GOT3 (cell line): Measurements from ENCODE around the gene FGF4.

Experiments
- DNase-seq: peaks from one replicate; lab custom pipeline; 2025; ENCODE audit warnings: mixed read lengths; lab: John Stamatoyannopoulos, UW

FGF4 gene

DNA sequence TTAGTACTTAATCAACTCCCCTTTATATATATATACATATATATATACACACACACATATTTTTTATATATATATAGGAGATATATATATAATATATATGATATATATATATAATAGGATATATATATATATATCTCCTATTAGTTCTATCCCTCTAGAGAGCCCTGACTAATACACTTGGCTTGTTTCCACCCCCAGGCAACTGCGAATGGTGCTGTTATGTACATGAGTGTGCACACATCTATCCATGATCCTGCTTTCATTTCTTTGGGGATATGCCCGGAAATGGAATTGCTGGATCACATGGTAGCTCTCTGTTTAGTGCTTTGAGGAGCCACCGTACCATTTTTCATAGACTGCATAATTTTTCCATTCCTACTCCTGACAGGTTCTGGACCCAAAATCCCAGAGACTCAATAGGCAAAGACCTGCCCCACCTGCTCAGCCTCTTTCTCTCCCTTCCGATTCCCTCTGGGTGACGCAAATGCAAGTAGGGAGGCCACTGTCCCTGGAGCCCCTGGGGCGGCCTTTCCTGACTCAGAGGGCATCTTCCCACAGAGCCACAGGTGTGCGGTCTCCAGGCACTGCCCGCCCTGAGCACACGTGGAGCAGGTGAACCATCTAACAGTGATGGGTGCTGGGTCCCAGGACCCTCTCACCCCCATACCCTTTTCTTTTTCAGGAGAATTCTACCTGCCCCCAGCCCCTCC, 32.1 kb upstream of the FGF4 start:
- no peak for DNase-seq

DNA sequence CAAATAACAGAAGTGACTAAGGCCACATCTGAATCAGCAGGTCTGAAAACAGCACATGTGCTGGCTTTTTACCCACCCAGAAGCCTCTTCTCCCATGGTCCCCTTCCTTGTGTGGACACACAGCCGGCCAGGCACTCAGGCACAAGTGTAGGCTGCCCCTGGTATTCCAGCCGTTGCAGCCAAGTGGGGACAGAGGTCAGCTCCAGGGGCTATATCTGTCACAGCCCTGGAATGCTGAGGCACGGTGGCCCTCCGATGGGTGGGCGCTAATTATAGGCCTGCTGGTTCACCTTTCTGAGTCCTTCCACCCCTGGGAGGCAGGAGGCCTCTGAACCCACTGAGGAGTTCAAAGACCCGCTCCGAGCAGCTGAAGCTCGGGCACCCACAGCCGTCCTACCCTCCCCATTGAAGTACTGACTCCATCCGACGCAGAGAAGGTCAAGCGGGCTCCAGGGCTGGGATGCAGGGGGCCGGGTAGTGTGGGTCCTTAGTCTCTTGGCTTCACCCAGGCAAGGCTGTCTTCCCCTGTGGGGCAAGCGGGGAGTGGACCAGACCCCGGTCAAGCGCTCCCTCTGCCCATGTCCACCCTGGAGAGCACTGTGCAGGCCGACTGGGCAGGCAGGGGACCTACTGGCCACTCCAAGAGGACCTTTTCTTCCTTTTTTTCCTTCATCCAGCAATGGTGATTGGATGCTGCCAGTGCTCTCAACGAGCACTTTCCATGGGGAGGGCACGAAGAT, 29.8 kb upstream of the FGF4 start:
- no peak for DNase-seq

- DNase-seq: no peak
These were observed 28.6 kb upstream of the FGF4 start for GRCh38 chr11:69803604-69804218.

DNA sequence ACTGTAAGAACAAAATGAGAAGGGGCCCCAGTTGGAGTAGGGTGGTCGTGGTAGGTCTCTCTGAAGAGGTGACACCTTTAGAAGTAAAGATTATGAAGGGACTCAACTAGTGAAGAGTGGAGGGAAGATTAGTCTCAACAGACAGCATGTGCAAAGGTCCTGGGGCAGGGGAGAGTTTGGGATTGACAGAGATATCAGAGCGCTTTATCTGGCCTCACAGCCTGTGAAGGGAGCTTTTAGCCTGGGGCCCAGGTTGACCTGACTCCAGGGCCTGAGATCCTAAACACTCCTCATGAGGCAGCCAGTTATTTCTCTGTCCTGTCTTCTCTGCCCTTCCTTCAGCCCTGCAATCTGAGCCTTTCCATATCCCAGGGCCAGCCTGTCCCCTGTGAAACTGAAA, 27.9 kb upstream of the FGF4 start:
- DNase-seq: no peak

DNA sequence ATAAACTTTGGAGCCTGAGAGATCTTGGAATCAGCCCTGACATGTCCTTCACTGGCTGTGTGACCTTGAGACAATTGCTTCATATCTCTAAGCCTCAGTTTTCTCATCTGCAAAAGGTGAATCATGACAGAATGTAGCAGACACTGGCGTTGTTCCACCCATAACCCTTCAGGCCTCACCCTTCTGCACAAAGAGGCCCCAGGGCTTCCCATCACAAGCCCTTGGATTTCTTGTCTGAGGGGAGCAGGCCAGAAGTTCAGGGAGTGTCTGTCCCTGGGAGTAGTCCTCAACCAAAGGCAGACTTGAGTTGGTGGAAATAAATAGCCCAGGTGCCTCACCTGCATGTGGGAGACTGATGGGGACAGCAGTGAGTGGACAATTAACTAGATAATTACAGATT, 27.4 kb upstream of the FGF4 start:
- no peak for DNase-seq

GRCh38 chr11:69801513-69802335, 26.6 kb upstream of the FGF4 start:
- DNase-seq: no peak

GRCh38 chr11:69800278-69800677, 25.1 kb upstream of the FGF4 start:
- no peak for DNase-seq

DNA sequence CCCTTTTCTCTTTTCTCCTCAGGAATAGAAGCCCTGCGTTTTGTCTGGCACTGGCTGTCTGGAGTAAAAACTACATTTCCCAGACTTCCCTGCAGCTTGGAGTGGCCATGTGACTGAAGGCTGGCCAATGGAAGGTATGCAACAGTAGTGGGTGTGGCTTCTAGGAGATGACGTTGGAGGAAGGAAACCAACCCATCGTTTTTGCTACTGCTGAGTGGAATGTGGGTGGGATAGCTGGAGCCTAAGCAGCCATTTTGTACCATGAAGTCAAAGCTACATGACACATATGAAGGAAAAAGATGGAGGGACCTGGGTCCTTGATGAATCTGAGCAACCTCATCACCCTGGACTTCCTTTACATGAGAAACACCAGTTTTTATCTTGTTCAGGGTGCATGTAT, 24.4 kb upstream of the FGF4 start:
- no peak for DNase-seq

DNA sequence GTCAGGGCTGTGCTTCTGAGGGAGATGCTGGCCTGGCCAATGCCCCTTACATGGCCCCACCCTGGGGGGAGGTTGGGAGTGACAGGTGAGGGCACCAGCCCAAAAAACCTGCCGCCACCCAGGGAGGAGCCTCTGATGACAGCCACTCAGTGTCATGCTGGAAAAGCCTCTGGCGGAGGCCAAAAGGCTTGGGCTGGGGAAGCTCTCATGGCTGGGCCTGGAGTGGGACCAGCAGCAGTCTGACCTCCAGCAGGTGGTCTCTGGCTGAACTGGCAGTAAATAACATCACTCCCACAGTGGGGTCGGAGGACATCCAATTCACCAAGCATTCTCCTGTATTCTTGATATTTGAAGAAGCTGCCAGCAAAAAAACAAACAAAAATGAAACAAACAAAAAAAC, 24.0 kb upstream of the FGF4 start:
- DNase-seq: no peak

DNA sequence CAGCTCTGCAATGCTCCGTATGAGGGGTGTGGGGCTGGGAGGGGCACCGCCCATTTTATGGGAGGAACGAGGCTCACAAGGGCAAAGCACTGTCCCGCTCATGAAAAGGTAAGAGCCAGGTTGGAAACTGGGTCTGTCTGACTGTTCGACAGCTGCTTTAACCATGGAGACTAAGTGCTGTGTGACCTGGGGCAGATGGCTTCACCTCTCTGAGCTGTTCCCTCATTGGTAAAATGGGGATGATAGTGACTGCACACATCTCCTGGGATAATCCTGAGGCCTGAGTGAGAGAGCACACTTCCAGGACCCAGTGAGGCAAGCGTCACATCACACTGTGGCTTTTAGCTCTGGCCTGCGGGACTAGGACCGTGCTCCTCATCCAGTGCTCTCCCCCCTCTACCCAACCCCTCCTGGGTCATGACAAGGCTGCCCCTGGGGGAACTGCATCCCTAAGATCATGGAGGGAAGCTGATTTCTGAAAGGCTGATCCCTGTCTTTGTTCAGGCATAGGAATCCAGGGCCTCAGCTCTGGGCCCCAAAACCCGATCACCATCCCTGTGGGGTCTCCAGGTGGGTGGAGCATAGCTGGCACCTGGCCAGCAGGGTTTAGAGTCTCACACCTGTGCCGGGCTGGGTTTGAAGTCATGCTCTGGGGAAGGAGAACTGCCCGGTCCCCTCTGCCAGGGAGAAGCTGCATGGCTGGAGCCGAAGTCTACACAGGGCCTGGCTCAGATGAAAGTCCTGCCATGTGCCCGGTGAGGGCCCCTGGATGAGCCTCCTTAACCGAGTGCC, 22.8 kb upstream of the FGF4 start:
- no peak for DNase-seq

DNA sequence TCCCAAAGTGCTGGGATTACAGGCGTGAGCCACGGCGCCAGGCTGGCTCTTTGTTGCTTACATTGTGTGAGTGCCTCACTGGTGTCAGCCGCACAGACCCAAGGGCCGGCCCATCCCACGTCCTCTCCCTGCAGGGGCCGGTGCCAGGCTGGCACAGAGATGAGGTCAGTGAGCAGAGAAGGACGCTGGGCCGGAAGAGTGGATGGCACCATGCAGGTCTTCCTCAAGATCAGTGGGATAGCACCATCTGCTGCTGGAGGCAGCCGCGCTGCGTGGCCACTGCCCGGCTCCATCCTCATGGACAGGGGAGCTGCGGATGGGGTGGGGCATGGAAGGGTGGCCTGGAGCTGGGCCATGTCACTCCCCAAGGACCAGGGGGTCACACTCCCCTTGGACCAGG, 22.0 kb upstream of the FGF4 start:
- DNase-seq: no peak

DNA sequence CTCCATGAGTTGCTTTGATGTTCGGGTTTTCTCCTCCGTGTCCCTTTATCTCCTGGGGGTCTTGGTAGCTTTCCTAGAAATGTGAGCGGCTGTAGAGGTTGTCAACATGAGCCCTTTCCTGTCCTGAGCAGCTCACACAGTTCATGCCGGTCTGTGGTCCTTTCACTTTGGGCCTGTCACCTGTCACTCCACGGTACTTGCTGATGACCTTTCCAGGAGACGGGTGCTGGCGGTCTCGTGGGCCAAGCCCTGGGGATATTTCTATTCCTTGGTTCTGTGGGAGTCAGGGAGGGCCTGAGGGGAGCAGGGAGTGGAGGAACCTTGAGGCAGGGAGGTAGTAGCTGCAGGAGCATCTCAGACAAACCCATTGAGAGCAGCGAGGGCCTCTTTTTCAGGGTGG, 20.9 kb upstream of the FGF4 start:
- no peak for DNase-seq

DNA sequence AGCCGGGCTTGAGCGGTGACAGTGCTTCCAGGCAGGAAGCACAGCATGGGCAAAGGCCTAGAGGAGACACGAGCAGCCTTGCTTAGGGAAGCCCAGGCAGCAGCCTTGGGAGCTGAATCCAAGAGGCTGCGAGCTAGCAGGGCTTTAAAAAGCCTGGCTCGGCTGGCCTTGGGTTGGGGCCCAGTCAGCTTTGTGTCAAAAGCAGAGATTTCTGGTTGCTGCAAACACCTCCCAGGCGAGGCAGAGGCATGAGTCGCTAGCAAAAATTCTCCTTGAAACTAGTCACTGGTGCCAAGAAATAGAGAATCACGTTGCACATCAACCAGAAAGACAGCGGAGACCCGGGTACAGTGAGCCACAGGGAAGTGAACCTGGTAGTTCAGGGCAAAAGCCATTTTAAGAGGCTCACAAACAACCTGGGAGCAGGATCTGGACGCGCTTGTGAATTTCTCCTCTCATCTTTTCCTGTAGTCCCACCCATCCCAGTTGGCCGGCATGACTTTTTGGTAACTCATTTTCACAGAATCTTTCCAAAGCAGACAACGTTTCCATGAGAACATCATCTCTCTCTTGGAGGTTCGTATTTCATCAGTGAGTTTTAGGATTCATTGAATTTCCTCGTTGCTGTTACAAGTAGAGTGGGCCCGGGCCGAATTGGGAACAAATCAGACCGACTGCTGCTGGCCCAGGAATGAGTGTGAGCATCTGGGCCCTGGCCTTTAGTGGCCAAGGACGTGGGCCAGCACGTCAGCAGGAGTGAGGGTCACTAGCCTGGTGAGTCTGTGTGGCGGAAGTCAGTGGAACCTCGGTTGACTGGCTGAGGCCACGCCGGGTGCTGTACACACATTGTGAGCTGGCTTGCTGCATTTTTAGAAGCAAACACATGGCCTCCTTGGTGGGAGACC, 16.4 kb upstream of the FGF4 start:
- DNase-seq: no peak

- no peak for DNase-seq
These were observed 13.8 kb upstream of the FGF4 start for GRCh38 chr11:69788956-69789355.

DNA sequence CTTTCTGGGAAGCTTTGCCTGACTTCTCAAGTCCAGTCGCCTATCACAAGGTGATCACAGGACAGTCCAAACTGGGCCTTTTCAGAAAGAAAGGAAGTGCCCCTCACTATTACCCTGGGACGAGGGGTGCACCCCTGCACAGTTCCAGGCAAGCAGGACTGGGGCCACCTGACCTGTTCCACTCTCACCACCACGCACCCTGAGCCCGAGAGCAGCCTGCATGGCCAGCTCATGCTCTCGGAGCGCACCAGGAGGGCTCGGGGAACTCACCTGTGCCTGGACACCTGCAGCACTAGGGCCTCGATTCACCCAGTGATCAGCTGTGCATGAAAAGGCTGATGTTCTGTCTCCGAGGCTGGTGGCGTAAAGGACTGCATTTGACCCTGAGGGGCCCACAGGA, 12.8 kb upstream of the FGF4 start:
- no peak for DNase-seq

DNA sequence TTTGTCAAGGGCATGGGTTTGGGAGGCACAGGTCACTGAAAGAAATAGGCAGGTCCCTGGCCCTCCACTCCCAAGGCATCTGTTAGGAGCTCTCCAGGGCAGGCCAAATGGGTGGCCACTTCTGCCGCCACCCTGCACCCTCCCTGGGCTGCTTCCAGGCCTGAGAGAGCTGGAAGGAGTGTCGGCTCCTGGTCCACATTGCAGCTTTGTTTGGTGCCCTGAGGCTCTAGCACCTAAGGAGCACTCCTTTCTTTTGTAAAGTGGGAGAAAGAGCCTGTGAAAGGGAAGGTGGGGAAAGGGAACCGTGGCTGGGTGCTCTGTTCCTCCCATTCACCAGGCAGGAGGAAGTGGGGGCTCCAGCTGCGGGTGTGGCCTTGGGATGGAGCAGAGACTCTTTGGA, 12.3 kb upstream of the FGF4 start:
- no peak for DNase-seq

DNA sequence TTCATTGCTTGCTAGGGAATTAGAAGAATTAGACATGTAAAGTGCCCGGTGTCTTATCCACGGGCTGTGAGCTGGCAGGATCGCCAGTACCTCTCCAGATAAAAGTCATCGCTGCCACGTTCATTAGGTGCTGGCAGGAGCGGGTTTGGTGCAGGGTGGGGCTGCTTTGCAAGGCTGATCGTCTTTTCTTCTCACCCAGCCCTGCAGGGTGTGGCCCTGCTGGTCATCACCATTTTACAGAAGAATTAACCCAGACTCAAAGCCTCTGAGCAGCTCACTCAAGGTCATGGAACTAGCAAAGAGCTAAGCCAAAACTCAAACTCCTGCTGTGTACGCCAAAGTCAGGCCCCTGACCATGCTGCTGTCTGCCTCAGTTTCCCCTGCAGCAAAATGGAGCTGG, 6.1 kb upstream of the FGF4 start:
- DNase-seq: no peak

DNA sequence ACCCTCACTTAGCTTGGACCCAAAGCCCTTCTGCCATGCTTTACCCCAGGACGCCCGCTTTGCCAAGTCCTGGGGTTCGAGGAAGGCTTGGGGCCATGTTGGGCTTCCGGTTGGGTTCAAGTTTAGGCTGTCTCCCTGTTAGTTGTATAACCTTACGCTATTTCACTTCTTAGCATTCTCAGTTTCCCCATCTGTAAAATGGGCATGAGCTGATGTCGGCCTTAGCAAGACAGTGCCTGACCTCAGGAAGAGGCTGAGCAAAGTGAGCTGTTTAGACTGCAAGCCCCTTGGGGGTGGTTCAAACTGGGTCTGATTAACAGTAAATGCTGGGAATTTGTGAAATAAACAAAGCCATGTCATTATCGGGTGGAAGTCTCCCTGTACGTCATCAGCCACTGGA, 3.2 kb upstream of the FGF4 start:
- no peak for DNase-seq

- DNase-seq: no peak
These were observed 583 bp downstream of the FGF4 start for GRCh38 chr11:69774354-69775162.
